ENCODE measurements around the gene F7.

- no peak for TF ChIP-seq SUZ12 (IDR thresholded peaks at IDR 0.05)
- no peak for TF ChIP-seq FOXM1 (IDR thresholded peaks at IDR 0.05; ENCODE audit: borderline replicate concordance)
- TF ChIP-seq BHLHE40 (IDR thresholded peaks at IDR 0.05; ENCODE audit: borderline replicate concordance) = no peak
- no peak for TF ChIP-seq SP1 (IDR thresholded peaks at IDR 0.05)
- TF ChIP-seq L3MBTL2 (conservative IDR thresholded peaks at IDR 0.05) = no peak
- TF ChIP-seq ZNF384 (IDR thresholded peaks at IDR 0.05) = no peak
- TF ChIP-seq NFRKB (IDR thresholded peaks at IDR 0.05) = no peak
- TF ChIP-seq LEF1 (IDR thresholded peaks at IDR 0.05; ENCODE audit: borderline replicate concordance) = no peak
- TF ChIP-seq TARDBP (IDR thresholded peaks at IDR 0.05) = no peak
- TF ChIP-seq CTBP1 (IDR thresholded peaks at IDR 0.05; ENCODE audit: borderline replicate concordance) = no peak
These were observed 38.1 kb downstream of the F7 start for GRCh38 chr13:113143466-113144254.

All from HEK293T (cell line).